EH (cell line): ENCODE data around the gene ZYG11B.
"Not testable (repeated sequence)": the region's sequence is repeated elsewhere in the genome, so short reads cannot be mapped to it uniquely, and the experiment has no call there.

Experiments
- DNase-seq: peaks from one replicate; pipeline ENCODE4 v3.0.0-alpha.2; 2015; ENCODE audit warnings: low read depth

ZYG11B gene

GRCh38 chr1:52726265-52727113 lies at the start of gene ZYG11B:
Gene ZYG11B, plus strand, starts transcription at chr1:52726453. Its CDS starts 201 bp downstream, at chr1:52726654.
- DNase-seq: peak; percentile 87

GRCh38 chr1:52677076-52677806 lies 49.0 kb upstream of the ZYG11B start:
- peak; percentile 33 for DNase-seq

DNA sequence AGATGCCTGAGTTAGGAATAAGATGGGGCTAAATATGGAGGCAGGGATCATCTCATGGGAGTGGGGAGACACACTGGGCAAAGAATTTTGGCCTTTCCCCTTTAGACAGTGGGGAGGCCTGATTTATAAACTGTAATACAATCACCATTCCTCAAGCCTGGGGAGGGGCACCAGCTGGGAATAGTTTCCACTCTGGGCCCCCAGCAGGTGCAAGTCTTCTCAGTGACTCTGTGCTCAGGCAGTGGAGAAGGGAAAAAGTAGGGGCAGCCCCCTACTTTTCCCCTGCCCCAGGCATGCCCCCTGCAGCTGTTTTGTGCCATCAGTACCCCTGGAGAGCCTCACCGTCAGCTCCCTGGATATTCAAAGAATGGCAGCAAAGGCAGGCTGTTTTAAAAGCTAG lies 47.2 kb upstream of the ZYG11B start:
- no peak for DNase-seq

DNA sequence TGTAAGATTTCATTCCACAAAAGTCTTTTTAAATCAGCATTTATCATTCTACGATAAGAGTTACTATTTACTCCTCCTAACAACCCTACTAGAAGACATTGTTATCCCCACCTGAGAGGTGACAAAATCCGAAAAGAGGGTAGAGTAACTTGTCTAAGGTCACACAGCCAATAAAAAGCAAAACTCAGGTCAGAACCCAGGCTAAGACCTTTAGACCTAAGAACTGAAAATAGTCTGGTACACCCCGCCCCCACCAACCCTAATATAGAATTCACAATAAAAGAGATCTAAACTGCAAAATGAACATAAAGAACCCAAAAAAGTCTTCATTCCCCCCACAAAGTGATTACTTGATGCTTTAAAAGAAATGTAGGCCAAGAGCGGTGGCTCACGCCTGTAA lies 46.8 kb upstream of the ZYG11B start:
- no peak for DNase-seq

- DNase-seq: no peak
Observed at GRCh38 chr1:52680353-52680752, 45.9 kb upstream of the ZYG11B start.

DNA sequence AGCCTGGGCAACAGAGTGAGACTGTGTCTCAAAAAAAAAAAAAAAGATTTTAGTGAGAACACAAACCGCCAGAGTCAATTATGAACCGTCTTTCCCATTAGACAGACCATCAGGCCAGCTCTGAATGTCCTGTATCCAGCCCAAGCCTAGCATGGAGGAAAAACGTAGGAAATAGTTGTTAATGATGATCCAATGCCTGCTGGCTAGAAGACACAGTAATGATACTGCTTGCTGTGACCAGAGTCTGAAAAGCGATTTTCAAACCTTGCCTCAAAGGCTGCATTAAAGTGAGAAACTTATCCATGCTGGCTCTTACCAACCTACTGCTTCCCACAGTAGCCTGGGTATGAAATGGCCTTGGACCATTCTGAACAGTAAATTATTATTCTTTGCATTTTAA lies 45.1 kb upstream of the ZYG11B start:
- DNase-seq: no peak

DNA sequence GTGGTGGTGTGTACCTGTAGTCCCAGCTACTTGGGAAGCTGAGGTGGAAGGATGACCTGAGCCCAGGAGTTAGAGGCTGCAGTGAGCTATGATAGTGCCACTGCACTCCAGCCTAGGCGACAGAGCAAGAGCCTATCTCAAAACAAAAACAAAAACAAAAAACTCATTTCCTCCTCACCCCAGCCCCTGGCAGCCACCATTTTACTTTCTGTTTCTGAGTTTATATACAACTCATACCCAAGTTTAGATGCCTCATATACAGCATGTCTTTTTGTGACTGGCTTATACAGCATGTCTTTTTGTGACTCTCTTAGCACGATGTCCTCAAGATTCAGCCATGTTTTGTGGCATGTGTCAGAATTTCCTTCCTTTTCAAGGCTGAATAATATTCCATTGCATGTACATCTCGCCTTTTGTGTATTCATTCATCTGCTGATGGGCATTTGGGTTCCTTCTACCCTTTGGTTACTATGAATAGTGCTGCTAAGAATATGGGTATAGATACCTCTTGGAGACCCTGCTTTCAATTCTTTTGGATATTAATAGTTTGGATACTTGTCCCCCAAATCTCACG lies 42.8 kb upstream of the ZYG11B start:
- DNase-seq: no peak

- DNase-seq: no peak
Observed at GRCh38 chr1:52684545-52684944, 41.7 kb upstream of the ZYG11B start.

GRCh38 chr1:52686261-52686751 lies 39.9 kb upstream of the ZYG11B start:
- peak; percentile 73 for DNase-seq

DNA sequence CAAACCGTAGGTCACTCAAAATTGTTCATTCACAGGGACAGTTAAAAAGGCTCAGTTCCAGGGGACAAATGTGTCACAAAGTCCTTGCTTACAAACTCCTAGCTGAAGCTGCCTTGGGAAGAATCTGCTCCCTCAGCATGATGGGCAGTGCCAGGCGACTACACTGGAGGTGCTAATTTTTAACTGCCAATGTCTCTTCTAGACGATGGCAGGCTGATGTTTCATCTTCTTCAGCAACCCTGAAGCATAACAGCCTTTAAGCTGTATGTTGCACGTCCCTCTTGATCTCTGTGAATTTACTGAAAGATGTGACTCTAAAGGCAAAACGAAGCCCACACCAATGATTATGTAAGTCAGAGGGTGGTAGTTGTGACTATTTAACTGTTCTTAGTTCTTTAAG lies 39.4 kb upstream of the ZYG11B start:
- no peak for DNase-seq

GRCh38 chr1:52691821-52692220 lies 34.4 kb upstream of the ZYG11B start:
- no peak for DNase-seq

- no peak for DNase-seq
Observed at GRCh38 chr1:52692697-52693096, 33.6 kb upstream of the ZYG11B start.

DNA sequence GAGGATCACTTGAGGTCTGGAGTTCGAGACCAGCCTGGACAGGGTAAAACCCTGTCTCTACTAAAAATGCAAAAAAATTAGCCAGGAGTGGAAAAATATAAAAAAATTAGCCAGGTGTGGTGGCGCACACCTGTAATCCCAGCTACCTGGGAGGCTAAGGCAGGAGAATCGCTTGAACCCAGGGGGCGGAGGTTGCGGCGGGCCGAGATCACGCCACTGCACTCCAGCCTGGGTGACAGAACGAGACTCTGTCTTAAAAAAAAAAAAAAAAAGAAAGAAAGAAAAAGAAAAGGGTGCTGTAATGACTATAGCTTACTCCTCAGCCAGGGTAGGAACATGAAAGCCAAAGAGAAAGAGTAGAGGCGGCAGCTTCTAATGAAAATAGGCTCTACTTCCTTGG lies 32.9 kb upstream of the ZYG11B start:
- DNase-seq: not testable (repeated sequence)

GRCh38 chr1:52693843-52694242 lies 32.4 kb upstream of the ZYG11B start:
- no peak for DNase-seq

DNA sequence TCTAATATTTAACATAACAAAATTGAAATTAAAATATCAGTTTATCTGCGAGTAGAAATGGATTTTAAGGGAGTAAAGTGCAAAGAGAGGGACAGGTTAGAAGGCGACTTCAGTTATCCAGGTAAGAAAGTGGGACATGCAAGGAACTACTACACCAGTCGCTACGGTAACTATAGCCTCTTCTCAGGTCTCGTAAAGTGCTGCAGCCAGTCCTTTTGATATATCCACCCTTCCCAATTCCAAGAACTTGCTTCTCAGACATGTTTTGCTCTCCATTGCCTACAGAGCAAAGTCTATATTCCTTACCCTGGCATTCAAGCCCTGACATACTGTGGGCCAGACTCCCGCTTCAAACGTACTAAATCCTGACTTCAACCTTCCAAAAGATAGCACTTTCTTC lies 30.6 kb upstream of the ZYG11B start:
- no peak for DNase-seq

DNA sequence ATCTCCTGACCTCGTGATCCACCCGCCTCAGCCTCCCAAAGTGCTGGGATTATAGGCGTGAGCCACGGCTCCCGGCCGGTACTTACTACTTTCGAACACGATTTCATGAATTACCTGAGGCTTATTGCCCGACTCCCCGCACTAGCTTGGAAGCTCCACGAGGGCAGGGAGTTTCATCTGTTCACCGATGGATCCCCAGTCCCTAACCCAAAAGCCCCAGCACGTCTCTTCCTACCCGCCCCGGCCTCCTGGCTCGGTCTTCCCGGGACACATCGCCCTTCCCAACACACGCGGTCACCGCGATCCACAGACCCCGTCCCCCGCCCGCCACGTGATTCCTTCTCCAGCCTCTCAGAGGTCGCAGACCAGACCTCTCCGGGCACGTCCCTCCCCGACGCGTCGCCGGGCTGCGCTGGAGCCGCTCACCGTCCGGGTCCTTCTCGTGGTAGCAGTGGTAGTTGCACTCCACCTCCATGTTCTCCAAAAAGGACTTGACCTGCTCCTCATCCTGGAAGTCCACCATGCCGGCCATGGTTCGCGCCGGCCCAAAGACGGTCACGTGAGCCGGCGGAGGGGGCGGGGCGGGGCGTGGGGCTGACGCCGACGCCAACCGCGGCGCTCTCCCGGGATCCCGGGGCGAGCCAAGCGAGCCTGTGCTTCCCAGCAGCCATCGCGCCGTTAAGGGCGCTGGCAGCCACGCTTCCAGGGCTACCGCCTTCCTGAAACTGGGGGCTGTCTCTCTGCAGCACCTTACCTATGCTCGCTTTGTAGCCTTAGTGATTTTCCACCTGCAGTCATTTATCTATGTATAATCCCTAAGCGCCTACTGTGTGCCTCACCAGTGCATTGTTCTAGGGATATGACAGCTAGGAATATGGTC lies 28.2 kb upstream of the ZYG11B start, which contains the start of gene COA7:
COA7 (minus strand) TSS at position 553 of the 880 bp plus-strand sequence; CDS start at position 532, 21 bp downstream.
- peak; percentile 85 for DNase-seq

GRCh38 chr1:52702886-52703787 lies 23.1 kb upstream of the ZYG11B start:
- peak; percentile 91 for DNase-seq

GRCh38 chr1:52706136-52706670 lies 20.1 kb upstream of the ZYG11B start:
- no peak for DNase-seq

- peak; percentile 12 for DNase-seq
Observed at GRCh38 chr1:52706941-52707926, 19.0 kb upstream of the ZYG11B start.
